GM19099 (cell line): ENCODE measurements around the gene CFDP1.
A peak's percentile ranks its signal among the peaks of the same experiment; 100 is the strongest.

ENCODE experiments used
- POLR2A ChIP-seq: IDR thresholded peaks from 3 replicates; pipeline ENCODE4 v1.6.1; 2011; ENCODE audit warnings: low read depth; ENCODE audit not compliant: insufficient read length; ENCODE audit errors: extremely low read depth

The CFDP1 gene

GRCh38 chr16:75432828-75433731 lies at the start of gene CFDP1:
CFDP1 (minus strand) TSS chr16:75433503; CDS start chr16:75433352, 151 bp downstream.
- peak; percentile 76 for TF ChIP-seq POLR2A

DNA sequence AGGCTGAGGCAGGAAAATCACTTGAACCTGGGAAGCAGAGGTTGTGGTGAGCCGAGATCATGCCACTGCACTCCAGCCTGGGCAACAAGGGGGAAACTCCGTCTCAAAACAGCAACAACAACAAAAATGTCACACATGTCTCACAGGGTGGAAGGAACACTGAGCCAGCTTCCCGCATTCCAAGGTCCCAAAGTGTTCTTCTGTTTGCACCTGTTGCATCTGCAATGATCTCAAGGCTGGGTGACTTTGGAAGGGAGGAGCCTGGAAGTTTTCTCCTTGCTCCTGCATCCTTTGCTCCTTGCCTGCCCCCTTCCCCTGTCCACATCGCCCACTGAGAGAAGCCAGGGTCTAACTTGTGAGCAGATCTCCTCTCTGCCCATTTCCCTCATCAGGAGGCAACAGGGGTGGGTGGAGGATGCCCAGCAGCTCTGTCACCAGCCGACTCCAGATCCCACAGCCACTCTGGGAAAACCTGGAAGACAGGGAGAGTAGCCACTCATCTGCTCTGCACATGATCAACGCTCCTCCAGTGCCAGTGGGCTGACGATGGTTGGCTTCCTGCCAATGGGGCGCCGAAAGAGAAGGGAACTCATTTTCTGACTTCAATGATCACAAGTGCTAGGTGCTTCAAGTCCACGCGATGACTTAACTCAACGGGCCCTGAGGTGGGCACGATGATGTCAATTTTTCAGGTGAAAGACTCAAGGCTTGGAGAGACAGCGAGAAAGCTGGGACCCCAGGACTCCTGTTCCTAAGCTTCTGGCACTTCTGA lies 49.3 kb upstream of the CFDP1 start:
- TF ChIP-seq POLR2A, result no peak

- no peak for TF ChIP-seq POLR2A
Observed at GRCh38 chr16:75481475-75481874, 48.2 kb upstream of the CFDP1 start.

- TF ChIP-seq POLR2A, result no peak
Observed at GRCh38 chr16:75479421-75479990, 46.2 kb upstream of the CFDP1 start.

DNA sequence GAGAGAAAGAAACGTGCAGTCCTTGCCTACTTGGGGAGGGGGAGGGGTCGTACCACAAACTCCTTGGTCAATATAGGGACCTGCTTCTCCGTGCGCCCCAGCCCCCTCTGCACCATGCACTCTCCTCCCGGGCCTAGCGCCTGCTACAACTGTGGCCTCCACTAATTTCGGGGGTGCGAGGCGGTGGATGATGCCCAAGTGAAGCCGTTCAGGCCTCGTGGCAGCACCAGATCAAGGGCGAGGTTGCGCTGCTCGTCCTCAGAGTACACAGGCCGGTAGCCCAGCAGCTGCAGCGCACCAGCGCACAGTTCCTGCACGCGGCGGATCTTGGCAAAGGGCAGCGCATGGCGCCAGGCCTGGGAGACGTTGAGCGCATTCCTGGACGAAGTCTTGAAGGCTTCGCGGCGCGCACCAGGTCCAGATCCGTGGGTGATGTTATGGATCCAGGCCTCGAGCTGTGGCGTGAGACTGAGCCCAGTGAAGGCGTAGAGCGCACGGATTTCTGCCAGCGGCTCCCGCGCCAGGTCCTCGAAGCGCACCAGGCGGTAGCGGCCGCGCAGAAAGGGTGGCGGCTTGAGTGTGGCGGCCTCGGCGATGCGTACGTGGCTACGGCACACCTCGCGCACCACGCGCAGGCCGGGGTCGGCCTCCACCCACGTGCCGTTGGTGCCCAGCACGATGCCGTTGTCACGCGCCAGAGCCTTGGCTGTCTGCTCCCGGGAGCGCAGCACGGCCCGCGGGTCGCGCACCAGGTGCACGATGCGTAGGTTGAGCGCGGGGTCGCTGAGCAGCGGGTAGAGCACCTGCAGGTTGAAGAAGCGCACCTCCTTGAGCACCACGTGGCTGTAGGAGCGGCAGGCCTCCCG lies 45.4 kb upstream of the CFDP1 start:
- no peak for TF ChIP-seq POLR2A

DNA sequence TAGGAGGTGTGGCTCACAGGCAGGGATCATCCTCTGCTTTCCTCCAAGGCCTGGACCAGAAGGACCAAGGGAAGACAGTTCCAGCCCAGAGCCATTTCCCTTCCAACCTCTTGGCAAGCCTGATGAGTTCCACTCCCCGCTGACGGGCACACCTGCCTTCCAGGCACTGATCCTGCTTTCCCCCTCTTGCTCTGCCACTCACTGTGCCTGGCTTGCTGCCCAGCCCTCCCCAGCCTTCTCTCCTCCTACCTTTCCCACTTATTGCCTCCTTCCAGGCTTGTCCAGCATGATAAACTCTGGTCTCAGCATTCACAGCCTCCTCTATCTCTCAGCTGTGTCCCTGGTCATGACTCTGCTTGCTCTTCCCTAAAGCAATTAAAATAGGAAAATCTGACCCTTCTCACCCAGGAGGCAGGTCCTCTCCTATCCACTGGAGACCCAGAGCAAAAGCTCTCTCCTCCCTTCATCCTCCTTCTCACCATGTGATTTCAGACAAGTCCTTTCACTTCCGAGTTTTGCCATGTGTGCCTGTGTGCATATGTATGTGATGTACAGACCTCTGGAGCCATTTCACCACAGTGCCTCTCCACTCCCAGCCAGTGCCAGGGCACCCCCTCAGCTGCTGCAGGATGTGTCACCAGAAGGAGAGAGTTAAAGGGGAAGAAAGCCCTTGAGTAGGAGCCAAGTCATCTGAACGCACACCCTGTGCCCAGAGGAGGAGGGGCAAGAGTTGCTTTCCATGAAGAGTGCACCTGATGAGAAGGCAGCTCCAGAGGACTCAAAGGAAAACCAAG lies 44.6 kb upstream of the CFDP1 start:
- TF ChIP-seq POLR2A, result no peak

- TF ChIP-seq POLR2A, result no peak
Observed at GRCh38 chr16:75476817-75477216, 43.5 kb upstream of the CFDP1 start.

- TF ChIP-seq POLR2A, result no peak
Observed at GRCh38 chr16:75475420-75475847, 42.1 kb upstream of the CFDP1 start.

- TF ChIP-seq POLR2A, result no peak
Observed at GRCh38 chr16:75472908-75473877, 39.9 kb upstream of the CFDP1 start.

GRCh38 chr16:75471723-75472633 lies 38.7 kb upstream of the CFDP1 start:
- no peak for TF ChIP-seq POLR2A

- no peak for TF ChIP-seq POLR2A
Observed at GRCh38 chr16:75466760-75467159, 33.5 kb upstream of the CFDP1 start.
